ENCODE results near the gene WWOX. TPM values are rescaled to one million over a fixed set of nuclear protein-coding genes. Genes with fewer than 3 reads are reported as not detected.

WWOX gene
- polyA plus RNA-seq, 1 donor (not counting 4 experiments of a cell fraction or from before 2014, with no cell fraction given): 5.1 TPM

GRCh38 chr16:78386557-78387324 lies 287.3 kb downstream of the WWOX start:
- H3K4me3 ChIP-seq (ENCODE audit: control insufficient read depth in 2 of 3, extremely low read depth in 1 of 3, insufficient read depth in 2 of 3, low read depth in 1 of 3, low read length in 3 of 3): no peak overlapping the region
- no peaks in the 10 kb centered on the region for H3K27me3 ChIP-seq (ENCODE audit: control insufficient read depth, extremely low read depth, insufficient read depth, low read length)
- H3K4me2 ChIP-seq (ENCODE audit: control insufficient read depth, extremely low read depth, insufficient read depth, low read depth, low read length): no peak overlapping the region
- no peaks in the 10 kb centered on the region for H3K9me1 ChIP-seq (ENCODE audit: control insufficient read depth, extremely low read depth, insufficient read depth, low read length)
- no peaks in the 10 kb centered on the region for H4K20me1 ChIP-seq (ENCODE audit: control insufficient read depth, extremely low read depth, insufficient read depth, low read length)
- DNase-seq (ENCODE audit: low read depth, low spot score) (no peak), FAIRE-seq (no peak)
- TF ChIP-seq CTCF (optimal IDR thresholded peaks at IDR 0.05 in 1 of 3, IDR thresholded peaks at IDR 0.05 in 1 of 3, conservative IDR thresholded peaks at IDR 0.05 in 1 of 3; ENCODE audit: extremely low read depth in 1 of 3, insufficient read depth in 2 of 3, low read length in 3 of 3) (no peak), EZH2 (IDR thresholded peaks at IDR 0.05; ENCODE audit: low read length) (no peak)
- no peaks in the 10 kb centered on the region for H3K36me3 ChIP-seq (ENCODE audit: control insufficient read depth in 2 of 2, extremely low read depth in 1 of 2, insufficient read depth in 2 of 2, low read length in 2 of 2)
- H3K79me2 ChIP-seq (ENCODE audit: control insufficient read depth, insufficient read depth, low read length): no peaks in the 10 kb centered on the region
- no peak overlapping the region for H2AFZ ChIP-seq (ENCODE audit: control insufficient read depth, low read length)
- dilution Hi-C loops (cut with MboI; ENCODE audit: extremely low pct_ligation_motif_present, low sequenced_read_pairs): no loop called here
- no peaks in the 10 kb centered on the region for H3K4me1 ChIP-seq (ENCODE audit: control insufficient read depth, extremely low read depth, insufficient read depth, low read length)
- no peak overlapping the region for H3K9ac ChIP-seq (ENCODE audit: control insufficient read depth, extremely low read depth, insufficient read depth, low read length)
- no peaks in the 10 kb centered on the region for H3K9me3 ChIP-seq (ENCODE audit: control insufficient read depth, low read depth, low read length)
- H3K27ac ChIP-seq (ENCODE audit: control insufficient read depth, insufficient read depth, low read length): no peak overlapping the region

GRCh38 chr16:78389009-78389498 lies 289.6 kb downstream of the WWOX start:
- no peak overlapping the region for H2AFZ ChIP-seq (ENCODE audit: control insufficient read depth, low read length)
- H3K9ac ChIP-seq (ENCODE audit: control insufficient read depth, extremely low read depth, insufficient read depth, low read length): no peak overlapping the region
- H3K9me3 ChIP-seq (ENCODE audit: control insufficient read depth, low read depth, low read length): peaks cover 2% of the 10 kb centered on the region
- H3K9me1 ChIP-seq (ENCODE audit: control insufficient read depth, extremely low read depth, insufficient read depth, low read length): no peaks in the 10 kb centered on the region
- no peak for FAIRE-seq
- no peaks in the 10 kb centered on the region for H3K27me3 ChIP-seq (ENCODE audit: control insufficient read depth, extremely low read depth, insufficient read depth, low read length)
- no peak for DNase-seq (ENCODE audit: low read depth, low spot score)
- H3K4me1 ChIP-seq (ENCODE audit: control insufficient read depth, extremely low read depth, insufficient read depth, low read length): no peaks in the 10 kb centered on the region
- no peak for TF ChIP-seq EZH2 (IDR thresholded peaks at IDR 0.05; ENCODE audit: low read length)
- TF ChIP-seq CTCF (optimal IDR thresholded peaks at IDR 0.05 in 1 of 3, IDR thresholded peaks at IDR 0.05 in 1 of 3, conservative IDR thresholded peaks at IDR 0.05 in 1 of 3; ENCODE audit: extremely low read depth in 1 of 3, insufficient read depth in 2 of 3, low read length in 3 of 3): no peak
- H4K20me1 ChIP-seq (ENCODE audit: control insufficient read depth, extremely low read depth, insufficient read depth, low read length): no peaks in the 10 kb centered on the region
- no peak overlapping the region for H3K27ac ChIP-seq (ENCODE audit: control insufficient read depth, insufficient read depth, low read length)
- H3K36me3 ChIP-seq (ENCODE audit: control insufficient read depth in 2 of 2, extremely low read depth in 1 of 2, insufficient read depth in 2 of 2, low read length in 2 of 2): no peaks in the 10 kb centered on the region
- dilution Hi-C loops (cut with MboI; ENCODE audit: extremely low pct_ligation_motif_present, low sequenced_read_pairs): no loop called here
- H3K4me2 ChIP-seq (ENCODE audit: control insufficient read depth, extremely low read depth, insufficient read depth, low read depth, low read length): no peak overlapping the region
- no peak overlapping the region for H3K4me3 ChIP-seq (ENCODE audit: control insufficient read depth in 2 of 3, extremely low read depth in 1 of 3, insufficient read depth in 2 of 3, low read depth in 1 of 3, low read length in 3 of 3)
- no peaks in the 10 kb centered on the region for H3K79me2 ChIP-seq (ENCODE audit: control insufficient read depth, insufficient read depth, low read length)

All from keratinocyte (primary cell).